HepG2 (cell line): ENCODE measurements around the gene FAM53C. TPM values are rescaled to one million over a fixed set of nuclear protein-coding genes. Genes with fewer than 3 reads are reported as not detected.

Source experiments
- ATAC-seq: fragments of 200-7000 bp; cut with Tn5 transposase; 3 replicates; pipeline ENCODE4 v1.9.1; 2020; ENCODE audit warnings: mild to moderate bottlenecking, moderate library complexity
- BruUV-seq: library from RNA; stranded (reverse); fragments of 400-500 nt; replicated peaks from 2 replicates; lab custom pipeline; 2021; lab: Mats Ljungman, UMichigan
- CTCF ChIA-PET: fragments of 300-600 bp; formaldehyde crosslinking; extraction: SDS; loops from one replicate; lab custom pipeline; 2021; ENCODE audit warnings: low total read pairs, inconsistent platforms, low intra/inter-chr PET ratio; lab: Yijun Ruan, JAX
- POLR2A ChIA-PET: fragments of 350-600 bp; sonication (Branson Sonifier 250); formaldehyde crosslinking; loops from one replicate; lab custom pipeline; 2020; ENCODE audit warnings: antibody characterized with exemption, inconsistent platforms; lab: Yijun Ruan, JAX
- DNase-seq: peaks from one replicate; pipeline ENCODE4 v3.0.0-alpha.2; 2015; ENCODE audit warnings: low spot score
- FAIRE-seq: peaks from 3 replicates; lab custom pipeline; 2011; peaks lifted over from hg19 to GRCh38; lab: Jason Lieb, UNC
- H2AFZ ChIP-seq: one replicate; pipeline ENCODE4 v1.6.1; 2011; ENCODE audit warnings: low read length, inconsistent platforms
- H3K27ac ChIP-seq: fragments of 300-600 bp; 3 replicates; pipeline ENCODE4 v1.8.0; 2011; ENCODE audit warnings: mixed run types, mild to moderate bottlenecking, mixed read lengths, low read length, inconsistent platforms; ENCODE audit not compliant: insufficient read depth; ENCODE audit errors: extremely low read length
- H3K27me3 ChIP-seq, 2 experiments: fragments of 200-600 bp in 1 of 2; 2 replicates in 1 of 2; 3 replicates in 1 of 2; pipeline versions ENCODE4 v1.6.0 to v1.8.0; 2011; ENCODE audit warnings: low read length in 2 of 2, mild to moderate bottlenecking in 2 of 2, moderate library complexity in 2 of 2, inconsistent platforms in 1 of 2; ENCODE audit not compliant: insufficient read depth in 2 of 2, control insufficient read depth in 1 of 2
- H3K36me3 ChIP-seq, 2 experiments: fragments of 200-600 bp in 1 of 2; replicated peaks in 1 of 2; 2 replicates in 1 of 2; 3 replicates in 1 of 2; pipeline versions ENCODE4 v1.5.1 to v1.8.0; 2011; ENCODE audit warnings: low read length in 2 of 2, inconsistent platforms in 1 of 2; ENCODE audit not compliant: insufficient read depth in 2 of 2, control insufficient read depth in 1 of 2
- H3K4me1 ChIP-seq: 2 replicates; pipeline ENCODE4 v1.5.1; 2012; ENCODE audit warnings: low read length, inconsistent platforms; ENCODE audit not compliant: insufficient read depth
- H3K4me2 ChIP-seq: 2 replicates; pipeline ENCODE4 v1.6.0; 2011; ENCODE audit warnings: low read depth, low read length, inconsistent platforms
- H3K4me3 ChIP-seq, 3 experiments: fragments of 200-600 bp in 1 of 3; sonication (generic), shearing (Covaris generic) in 1 of 3; replicated peaks in 1 of 3; 2 replicates each; pipeline ENCODE4 v1.5.1; 2011 to 2016; ENCODE audit warnings: low read length in 3 of 3, inconsistent platforms in 2 of 3, low read depth in 2 of 3, mild to moderate bottlenecking in 2 of 3, control low read depth in 1 of 3, mixed read lengths in 1 of 3; ENCODE audit not compliant: insufficient read depth in 1 of 3
- H3K79me2 ChIP-seq: one replicate; pipeline ENCODE4 v1.6.1; 2011; ENCODE audit warnings: low read length, inconsistent platforms; ENCODE audit not compliant: insufficient read depth
- H3K9ac ChIP-seq: 2 replicates; pipeline ENCODE4 v1.6.0; 2011; ENCODE audit warnings: mild to moderate bottlenecking, low read depth, low read length, inconsistent platforms; ENCODE audit not compliant: insufficient read depth
- H3K9me3 ChIP-seq: 2 replicates; pipeline ENCODE4 v1.5.1; 2012; ENCODE audit warnings: mild to moderate bottlenecking, low read length
- H4K20me1 ChIP-seq: 2 replicates; pipeline ENCODE4 v1.6.0; 2011; ENCODE audit warnings: inconsistent platforms, mild to moderate bottlenecking, low read length, moderate library complexity; ENCODE audit not compliant: insufficient read depth
- HDAC2 ChIP-seq: sonication (generic); formaldehyde crosslinking; IDR thresholded peaks from 2 replicates; pipeline ENCODE4 v1.4.0; 2020; ENCODE audit warnings: missing genetic modification reagents
- HNF4A ChIP-seq: sonication (generic); formaldehyde crosslinking; IDR thresholded peaks from 2 replicates; pipeline ENCODE4 v1.4.0; 2020; ENCODE audit warnings: missing genetic modification reagents
- IRX3 ChIP-seq: sonication (generic); formaldehyde crosslinking; IDR thresholded peaks from 2 replicates; pipeline ENCODE4 v1.8.1; 2023; ENCODE audit warnings: mild to moderate bottlenecking, low read depth, missing genetic modification reagents, borderline replicate concordance
- NKX3-1 ChIP-seq: sonication (generic); formaldehyde crosslinking; IDR thresholded peaks from 2 replicates; pipeline ENCODE4 v1.5.0; 2020; ENCODE audit warnings: missing genetic modification reagents
- ZFX ChIP-seq: sonication (generic); formaldehyde crosslinking; IDR thresholded peaks from 2 replicates; pipeline ENCODE4 v1.4.0; 2020; ENCODE audit warnings: mild to moderate bottlenecking, low read depth, missing genetic modification reagents, moderate library complexity
- ZNF121 ChIP-seq: sonication (generic); formaldehyde crosslinking; IDR thresholded peaks from 2 replicates; pipeline ENCODE4 v1.5.0; 2020; ENCODE audit warnings: mild to moderate bottlenecking, missing genetic modification reagents
- ZNF124 ChIP-seq: sonication (generic); formaldehyde crosslinking; IDR thresholded peaks from 2 replicates; pipeline ENCODE4 v1.4.0; 2020; ENCODE audit warnings: missing genetic modification reagents
- ZNF143 ChIP-seq: sonication (generic); formaldehyde crosslinking; IDR thresholded peaks from 2 replicates; pipeline ENCODE4 v1.4.0; 2020; ENCODE audit warnings: missing genetic modification reagents
- ZNF232 ChIP-seq: sonication (generic); formaldehyde crosslinking; IDR thresholded peaks from 2 replicates; pipeline ENCODE4 v1.4.0; 2020; ENCODE audit warnings: missing genetic modification reagents, borderline replicate concordance
- ZNF335 ChIP-seq: sonication (generic); formaldehyde crosslinking; IDR thresholded peaks from 2 replicates; pipeline ENCODE4 v1.4.0; 2020; ENCODE audit warnings: missing genetic modification reagents
- ZNF773 ChIP-seq: sonication (generic); formaldehyde crosslinking; IDR thresholded peaks from 2 replicates; pipeline ENCODE4 v1.4.0; 2020; ENCODE audit warnings: missing genetic modification reagents, borderline replicate concordance
- ZNF792 ChIP-seq: IDR thresholded peaks from 2 replicates; pipeline ENCODE4 v1.6.1; 2016
- ZSCAN9 ChIP-seq: IDR thresholded peaks from 2 replicates; pipeline ENCODE4 v1.6.1; 2016; ENCODE audit warnings: borderline replicate concordance
- WGBS: methylation state at CpG from one replicate; pipeline ENCODE4 v1.1.6; 2017; ENCODE audit warnings: low lambda C conversion rate; 5-methylcytosine and 5-hydroxymethylcytosine counted together
- in situ Hi-C: cut with HindIII; loops from 2 replicates; pipeline ENCODE4 v1.10.0; 2017; ENCODE audit warnings: low pct_unique_long_range_greater_than_20kb; ENCODE audit not compliant: extremely low pct_ligation_motif_present
- intact Hi-C: fragments of 100-400 bp; cut with micrococcal nuclease; formaldehyde crosslinking; loops from one replicate; pipeline ENCODE4 v1.10.0; 2022; ENCODE audit not compliant: unreplicated experiment
- polyA plus RNA-seq, 8 experiments: library from polyadenylated mRNA; depleted of rRNA in 3 of 8; stranded (reverse) in 7 of 8; unstranded in 1 of 8; fragments of >200 nt; fragmentation: Illumina TruSeq in 4 of 8; extraction: Trizol in 4 of 8; gene quantifications; 2 replicates each; pipeline versions ENCODE4 v1.2.1 to v1.2.3, GENCODE V29; 2011 to 2016; ENCODE audit warnings: low read depth in 4 of 8, missing spikeins in 1 of 8, mixed read lengths in 1 of 8; ENCODE audit not compliant: insufficient read depth in 1 of 8
- total RNA-seq, 5 experiments: library from RNA; depleted of rRNA; stranded (reverse); fragments of >200 nt; fragmentation: Illumina TruSeq; extraction: Trizol; gene quantifications; 2 replicates each; pipeline ENCODE4 v1.2.3, GENCODE V29; 2016; ENCODE audit warnings: low read depth in 1 of 5
- TF ChIP-seq, protein P1 (sequence below): sonication (generic); formaldehyde crosslinking; IDR thresholded peaks from 2 replicates; pipeline ENCODE4 v1.4.0; 2020; ENCODE audit warnings: missing genetic modification reagents
- TF ChIP-seq, protein P2 (sequence below): sonication (generic); formaldehyde crosslinking; IDR thresholded peaks from 2 replicates; pipeline ENCODE4 v1.8.0; 2022; ENCODE audit warnings: mild to moderate bottlenecking, missing genetic modification reagents, moderate library complexity
- TF ChIP-seq, protein P3 (sequence below): sonication (generic); formaldehyde crosslinking; IDR thresholded peaks from 2 replicates; pipeline ENCODE4 v1.8.0; 2022; ENCODE audit warnings: missing genetic modification reagents, low read depth, mild to moderate bottlenecking, borderline replicate concordance
- TF ChIP-seq, protein P4 (sequence below): sonication (generic); formaldehyde crosslinking; IDR thresholded peaks from 2 replicates; pipeline ENCODE4 v1.4.0; 2020; ENCODE audit warnings: missing genetic modification reagents

The FAM53C gene
- total and polyA plus RNA-seq, 2 of the 13 experiments (the other 11 are each of a cell fraction or from before 2014, with no cell fraction given): 26.9 to 30.1 TPM

DNA sequence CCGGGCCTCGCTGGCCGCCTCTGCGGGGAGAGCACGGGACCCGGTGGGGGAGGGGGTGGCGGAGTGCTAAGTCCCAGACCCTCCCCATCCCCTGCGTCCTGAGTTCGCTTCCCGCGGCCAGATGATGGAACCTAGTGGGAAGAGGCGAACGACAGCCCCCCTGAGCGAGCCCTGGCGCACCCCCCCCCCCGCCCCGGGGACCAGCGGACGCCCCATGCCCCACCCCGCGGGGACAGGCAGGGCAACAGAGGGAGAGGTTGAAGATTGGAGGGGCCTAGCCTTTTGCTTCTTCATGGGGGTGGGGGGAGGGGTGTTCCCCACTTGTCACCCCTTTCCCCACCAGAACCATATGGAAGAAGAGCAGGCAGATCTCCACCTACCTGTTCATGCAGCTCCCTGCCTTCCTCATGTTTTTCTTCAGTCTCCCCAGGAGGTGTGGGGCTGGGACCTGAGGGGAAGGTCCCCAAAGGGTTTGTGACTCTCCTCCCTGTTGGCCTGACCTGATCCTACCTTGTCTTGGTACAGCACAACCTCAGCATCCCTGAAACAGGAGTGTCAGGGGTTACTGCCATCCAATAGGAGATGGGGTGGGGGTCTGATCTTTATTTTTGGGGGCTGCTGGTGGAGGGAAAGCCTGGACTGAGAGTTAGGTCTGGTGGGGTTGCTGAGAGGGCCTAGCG, 485 bp downstream of the FAM53C start:
- H3K27me3 ChIP-seq: no peaks in the 10 kb centered on the region; a peak in 1 of 5 replicates
- ATAC-seq (peak; percentile 31), DNase-seq (no peak), FAIRE-seq (no peak)
- whole genome bisulfite sequencing: 8% methylated on average over 1 of the region's 22 CpGs
- BruUV-seq: no TSS peak
- POLR2A ChIA-PET: interaction anchor here (0.6 to 6.4 kb wide), 12 partner anchors 9 to 587 kb away, joined by 3 to 111 read pairs (median 4); partner anchors contain the start of genes BRD8, CDC23, ETF1 and HSPA9
- in situ Hi-C loops: no loop called here
- peaks cover 0 to 9% of the 10 kb centered on the region in 2 experiments; a peak in 3 of 5 replicates for H3K36me3 ChIP-seq
- peaks cover 34% of the 10 kb centered on the region for H3K79me2 ChIP-seq
- no peak overlapping the region for H2AFZ ChIP-seq
- peak overlapping the region; percentile 97 for H3K4me2 ChIP-seq
- H3K9me3 ChIP-seq: no peaks in the 10 kb centered on the region
- CTCF ChIA-PET: interaction anchor here (2.6 kb wide), 1 partner anchor 14 kb away, joined by 14 read pairs; the partner anchor contains the start of gene KDM3B
- H3K27ac ChIP-seq: peak overlapping the region; percentile 99
- H3K4me1 ChIP-seq: peaks cover 46% of the 10 kb centered on the region
- intact Hi-C loops: loop anchor here (2.0 to 10.0 kb wide), 2 partner anchors 14 to 206 kb away; partner anchors contain the start of genes ETF1 and KDM3B
- peaks cover 4% of the 10 kb centered on the region; the same call in 1 of the 2 replicates for H4K20me1 ChIP-seq
- H3K4me3 ChIP-seq: peak overlapping the region; percentile 73 to 80 (median 78)
- H3K9ac ChIP-seq: peak overlapping the region; percentile 99
- TF ChIP-seq NKX3-1 (CRISPR knock-in tag): no peak
- no peak for TF ChIP-seq IRX3 (CRISPR knock-in tag)
- TF ChIP-seq ZFX (CRISPR knock-in tag): no peak; the same call in 1 of the 2 replicates
- TF ChIP-seq ZNF121 (CRISPR knock-in tag): 0 out of 2 replicates have a peak, but pooled peaks have one; percentile 32
- no peak for TF ChIP-seq ZNF143 (CRISPR knock-in tag)
- TF ChIP-seq ZNF773 (CRISPR knock-in tag): no peak
- TF ChIP-seq, protein P1, sequence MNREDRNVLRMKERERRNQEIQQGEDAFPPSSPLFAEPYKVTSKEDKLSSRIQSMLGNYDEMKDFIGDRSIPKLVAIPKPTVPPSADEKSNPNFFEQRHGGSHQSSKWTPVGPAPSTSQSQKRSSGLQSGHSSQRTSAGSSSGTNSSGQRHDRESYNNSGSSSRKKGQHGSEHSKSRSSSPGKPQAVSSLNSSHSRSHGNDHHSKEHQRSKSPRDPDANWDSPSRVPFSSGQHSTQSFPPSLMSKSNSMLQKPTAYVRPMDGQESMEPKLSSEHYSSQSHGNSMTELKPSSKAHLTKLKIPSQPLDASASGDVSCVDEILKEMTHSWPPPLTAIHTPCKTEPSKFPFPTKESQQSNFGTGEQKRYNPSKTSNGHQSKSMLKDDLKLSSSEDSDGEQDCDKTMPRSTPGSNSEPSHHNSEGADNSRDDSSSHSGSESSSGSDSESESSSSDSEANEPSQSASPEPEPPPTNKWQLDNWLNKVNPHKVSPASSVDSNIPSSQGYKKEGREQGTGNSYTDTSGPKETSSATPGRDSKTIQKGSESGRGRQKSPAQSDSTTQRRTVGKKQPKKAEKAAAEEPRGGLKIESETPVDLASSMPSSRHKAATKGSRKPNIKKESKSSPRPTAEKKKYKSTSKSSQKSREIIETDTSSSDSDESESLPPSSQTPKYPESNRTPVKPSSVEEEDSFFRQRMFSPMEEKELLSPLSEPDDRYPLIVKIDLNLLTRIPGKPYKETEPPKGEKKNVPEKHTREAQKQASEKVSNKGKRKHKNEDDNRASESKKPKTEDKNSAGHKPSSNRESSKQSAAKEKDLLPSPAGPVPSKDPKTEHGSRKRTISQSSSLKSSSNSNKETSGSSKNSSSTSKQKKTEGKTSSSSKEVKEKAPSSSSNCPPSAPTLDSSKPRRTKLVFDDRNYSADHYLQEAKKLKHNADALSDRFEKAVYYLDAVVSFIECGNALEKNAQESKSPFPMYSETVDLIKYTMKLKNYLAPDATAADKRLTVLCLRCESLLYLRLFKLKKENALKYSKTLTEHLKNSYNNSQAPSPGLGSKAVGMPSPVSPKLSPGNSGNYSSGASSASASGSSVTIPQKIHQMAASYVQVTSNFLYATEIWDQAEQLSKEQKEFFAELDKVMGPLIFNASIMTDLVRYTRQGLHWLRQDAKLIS: no peak
- TF ChIP-seq, protein P2, sequence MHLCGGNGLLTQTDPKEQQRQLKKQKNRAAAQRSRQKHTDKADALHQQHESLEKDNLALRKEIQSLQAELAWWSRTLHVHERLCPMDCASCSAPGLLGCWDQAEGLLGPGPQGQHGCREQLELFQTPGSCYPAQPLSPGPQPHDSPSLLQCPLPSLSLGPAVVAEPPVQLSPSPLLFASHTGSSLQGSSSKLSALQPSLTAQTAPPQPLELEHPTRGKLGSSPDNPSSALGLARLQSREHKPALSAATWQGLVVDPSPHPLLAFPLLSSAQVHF (CRISPR knock-in tag): 0 out of 2 replicates have a peak, but pooled peaks have one; percentile 2
- TF ChIP-seq ZNF792 (CRISPR knock-in tag): no peak
- no peak for TF ChIP-seq ZSCAN9 (CRISPR knock-in tag)
- TF ChIP-seq ZNF124 (CRISPR knock-in tag): no peak
- 0 out of 2 replicates have a peak, but pooled peaks have one; percentile 25 for TF ChIP-seq HNF4A (CRISPR knock-in tag)
- TF ChIP-seq, protein P3, sequence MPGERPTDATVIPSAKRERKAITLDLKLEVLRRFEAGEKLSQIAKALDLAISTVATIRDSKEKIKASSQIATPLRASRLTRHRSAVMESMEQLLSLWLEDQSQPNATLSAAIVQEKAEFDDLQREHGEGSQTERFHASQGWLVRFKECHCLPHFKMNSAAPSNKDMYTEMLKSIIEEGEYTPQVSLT (CRISPR knock-in tag): 0 out of 2 replicates have a peak, but pooled peaks have one; percentile 51
- no peak for TF ChIP-seq ZNF232 (CRISPR knock-in tag)
- TF ChIP-seq ZNF335 (CRISPR knock-in tag): no peak
- TF ChIP-seq HDAC2: 0 out of 2 replicates have a peak, but pooled peaks have one; percentile 3
- TF ChIP-seq, protein P4, sequence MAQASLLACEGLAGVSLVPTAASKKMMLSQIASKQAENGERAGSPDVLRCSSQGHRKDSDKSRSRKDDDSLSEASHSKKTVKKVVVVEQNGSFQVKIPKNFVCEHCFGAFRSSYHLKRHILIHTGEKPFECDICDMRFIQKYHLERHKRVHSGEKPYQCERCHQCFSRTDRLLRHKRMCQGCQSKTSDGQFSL (CRISPR knock-in tag): no peak
